Mononuclear cell (primary cell): ENCODE results near the gene CASQ2. TPM values are rescaled to one million over a fixed set of nuclear protein-coding genes. Genes with fewer than 3 reads are reported as not detected.
"Not testable (repeated sequence)": the region's sequence is repeated elsewhere in the genome, so short reads cannot be mapped to it uniquely, and the experiment has no call there.

Source experiments
- H3K27me3 ChIP-seq: 2 replicates; pipeline ENCODE4 v1.6.0; 2011; ENCODE audit warnings: low read length, control low read depth; ENCODE audit not compliant: insufficient read depth
- H3K4me1 ChIP-seq: 2 replicates; pipeline ENCODE4 v1.5.1; 2011; ENCODE audit warnings: mild to moderate bottlenecking, low read length, control low read depth; ENCODE audit not compliant: insufficient read depth
- H3K4me3 ChIP-seq: 2 replicates; pipeline ENCODE4 v1.5.1; 2011; ENCODE audit warnings: mild to moderate bottlenecking, low read length, moderate library complexity
- H3K9me3 ChIP-seq: 2 replicates; pipeline ENCODE4 v1.5.1; 2011; ENCODE audit warnings: low read depth, mild to moderate bottlenecking, control low read depth, low read length
- total RNA-seq: library from RNA; depleted of rRNA; stranded (reverse); fragments of >200 nt; gene quantifications from one replicate; pipeline ENCODE4 v1.2.3, GENCODE V29; 2012

The CASQ2 gene
- total RNA-seq, 1 donor, result not detected

- no peaks in the 10 kb centered on the region for H3K9me3 ChIP-seq
- peaks cover 5% of the 10 kb centered on the region for H3K27me3 ChIP-seq
- no peak overlapping the region for H3K4me3 ChIP-seq
- H3K4me1 ChIP-seq, result no peaks in the 10 kb centered on the region
Observed at GRCh38 chr1:115793162-115793561, 24.6 kb upstream of the CASQ2 start.

DNA sequence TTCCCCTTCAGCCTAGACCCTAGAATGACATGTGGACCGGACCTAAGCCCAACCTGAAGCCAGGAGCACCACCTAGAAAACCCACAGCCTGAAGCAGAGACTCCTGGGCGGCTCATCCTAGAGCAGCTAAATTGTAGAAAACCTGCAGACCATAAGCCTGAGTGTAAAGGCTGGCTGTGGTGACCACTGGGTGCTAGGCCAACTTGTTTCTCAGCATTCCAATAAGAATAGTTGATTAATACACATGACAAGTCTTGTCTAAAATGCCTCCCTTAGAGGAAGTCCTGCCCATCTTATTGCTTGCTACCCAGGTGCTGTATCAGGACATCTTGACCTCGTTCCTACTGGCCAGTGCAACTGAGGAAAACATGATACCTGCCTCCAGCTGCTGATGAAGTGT is 23.3 kb upstream of the CASQ2 start:
- Histone ChIP-seq H3K4me1 (no peaks in the 10 kb centered on the region), H3K9me3 (no peaks in the 10 kb centered on the region), H3K27me3 (peaks cover 5% of the 10 kb centered on the region), H3K4me3 (no peak overlapping the region)

GRCh38 chr1:115790846-115791245 is 22.3 kb upstream of the CASQ2 start:
- Histone ChIP-seq H3K4me1 (no peaks in the 10 kb centered on the region), H3K27me3 (peaks cover 1% of the 10 kb centered on the region), H3K4me3 (no peak overlapping the region), H3K9me3 (no peaks in the 10 kb centered on the region)

DNA sequence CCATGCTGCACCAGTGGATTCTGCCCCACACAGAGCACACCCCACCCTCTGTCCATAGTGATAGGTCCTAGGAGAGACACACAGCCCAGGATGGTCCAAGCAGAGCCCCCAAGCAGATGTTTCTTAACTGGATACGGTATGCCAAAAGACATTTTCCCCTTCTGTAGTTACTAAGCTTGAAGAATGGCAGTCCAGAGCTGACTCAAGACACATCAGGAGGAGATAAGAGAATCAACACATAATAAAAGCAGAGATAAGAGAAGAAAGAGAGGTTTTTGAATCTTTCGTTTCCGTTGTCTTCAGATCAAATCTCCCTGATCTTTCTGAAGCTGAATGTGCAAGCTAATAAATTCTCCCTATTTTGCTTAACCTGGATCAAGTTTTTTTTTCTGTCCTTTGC is 21.8 kb upstream of the CASQ2 start:
- Histone ChIP-seq H3K27me3 (no peaks in the 10 kb centered on the region), H3K4me1 (no peaks in the 10 kb centered on the region), H3K9me3 (no peaks in the 10 kb centered on the region), H3K4me3 (no peak overlapping the region)

- Histone ChIP-seq H3K27me3 (no peaks in the 10 kb centered on the region), H3K4me3 (no peak overlapping the region), H3K9me3 (no peaks in the 10 kb centered on the region), H3K4me1 (no peaks in the 10 kb centered on the region)
Observed at GRCh38 chr1:115783311-115783710, 14.8 kb upstream of the CASQ2 start.

GRCh38 chr1:115782571-115783281 is 14.2 kb upstream of the CASQ2 start:
- H3K9me3 ChIP-seq, result no peaks in the 10 kb centered on the region
- no peaks in the 10 kb centered on the region for H3K4me1 ChIP-seq
- H3K27me3 ChIP-seq, result no peaks in the 10 kb centered on the region
- H3K4me3 ChIP-seq, result no peak overlapping the region

- no peaks in the 10 kb centered on the region for H3K4me1 ChIP-seq
- peaks cover 7% of the 10 kb centered on the region for H3K27me3 ChIP-seq
- no peaks in the 10 kb centered on the region for H3K9me3 ChIP-seq
- no peak overlapping the region for H3K4me3 ChIP-seq
Observed at GRCh38 chr1:115781851-115782250, 13.3 kb upstream of the CASQ2 start.

DNA sequence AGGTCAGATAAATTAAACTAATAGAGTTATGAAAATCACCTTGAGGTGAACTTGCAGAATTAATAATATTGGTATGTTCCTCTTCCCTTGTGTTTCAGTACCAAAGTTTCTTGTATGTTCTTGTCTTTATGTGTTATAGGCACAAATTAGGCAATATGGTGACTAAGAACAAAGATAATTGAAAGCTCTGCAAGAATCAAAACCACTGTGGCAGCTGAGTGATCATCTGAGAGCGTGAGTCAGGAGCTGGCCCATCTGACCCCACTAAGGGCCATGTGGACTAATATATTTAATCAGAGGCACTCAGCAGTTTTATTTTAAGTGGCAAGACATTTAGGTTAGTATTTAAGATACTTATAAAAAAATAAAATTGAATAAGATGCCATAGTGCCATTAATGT is 12.8 kb upstream of the CASQ2 start:
- Histone ChIP-seq H3K4me1 (no peaks in the 10 kb centered on the region), H3K9me3 (no peaks in the 10 kb centered on the region), H3K4me3 (no peak overlapping the region), H3K27me3 (peaks cover 10% of the 10 kb centered on the region)

GRCh38 chr1:115780655-115781054 is 12.1 kb upstream of the CASQ2 start:
- peaks cover 14% of the 10 kb centered on the region for H3K27me3 ChIP-seq
- not testable (repeated sequence) for H3K9me3 ChIP-seq, H3K4me1 ChIP-seq, H3K4me3 ChIP-seq

DNA sequence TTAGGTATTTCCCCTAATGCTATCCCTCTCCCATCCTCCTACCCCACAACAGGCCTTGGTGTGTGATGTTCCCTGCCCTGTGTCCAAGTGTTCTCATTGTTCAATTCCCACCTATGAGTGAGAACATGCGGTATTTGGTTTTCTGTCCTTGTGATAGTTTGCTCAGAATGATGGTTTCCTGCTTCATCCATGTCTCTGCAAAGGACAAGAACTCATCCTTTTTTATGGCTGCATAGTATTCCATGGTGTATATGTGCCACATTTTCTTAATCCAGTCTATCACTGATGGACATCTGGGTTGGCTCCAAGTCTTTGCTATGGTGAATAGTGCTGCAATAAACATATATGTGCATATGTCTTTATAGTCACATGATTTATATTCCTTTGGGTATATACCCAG is 10.6 kb upstream of the CASQ2 start:
- not testable (repeated sequence) for H3K4me1 ChIP-seq, H3K9me3 ChIP-seq, H3K4me3 ChIP-seq
- peaks cover 16% of the 10 kb centered on the region for H3K27me3 ChIP-seq

GRCh38 chr1:115771847-115772457 is 3.4 kb upstream of the CASQ2 start:
- Histone ChIP-seq H3K9me3 (no peaks in the 10 kb centered on the region), H3K4me3 (no peak overlapping the region), H3K4me1 (no peaks in the 10 kb centered on the region), H3K27me3 (peaks cover 9% of the 10 kb centered on the region)

GRCh38 chr1:115771094-115771846 is 2.8 kb upstream of the CASQ2 start:
- no peaks in the 10 kb centered on the region for H3K9me3 ChIP-seq
- H3K4me1 ChIP-seq, result no peaks in the 10 kb centered on the region
- peaks cover 5% of the 10 kb centered on the region for H3K27me3 ChIP-seq
- H3K4me3 ChIP-seq, result no peak overlapping the region

- H3K27me3 ChIP-seq, result no peaks in the 10 kb centered on the region
- no peaks in the 10 kb centered on the region for H3K4me1 ChIP-seq
- H3K4me3 ChIP-seq, result no peak overlapping the region
- H3K9me3 ChIP-seq, result no peaks in the 10 kb centered on the region
Observed at GRCh38 chr1:115767403-115767802, 1.1 kb downstream of the CASQ2 start.

GRCh38 chr1:115765091-115765490 is 3.4 kb downstream of the CASQ2 start:
- H3K4me1 ChIP-seq, result no peaks in the 10 kb centered on the region
- H3K9me3 ChIP-seq, result no peaks in the 10 kb centered on the region

GRCh38 chr1:115764541-115764940 is 4.0 kb downstream of the CASQ2 start:
- Histone ChIP-seq H3K4me3 (no peak overlapping the region), H3K4me1 (no peaks in the 10 kb centered on the region), H3K9me3 (no peaks in the 10 kb centered on the region), H3K27me3 (no peaks in the 10 kb centered on the region)

More at GRCh38 chr1:115765091-115765490, 3.4 kb downstream of the CASQ2 start:
- no peaks in the 10 kb centered on the region for H3K27me3 ChIP-seq
- H3K4me3 ChIP-seq, result no peak overlapping the region
